Cardiac muscle cell (in vitro differentiated cells and primary cell): Measurements from ENCODE around the gene DNHD1. TPM values are rescaled to one million over a fixed set of nuclear protein-coding genes. Genes with fewer than 3 reads are reported as not detected.

ENCODE experiments used
- DNase-seq, 2 donors: peaks; one replicate each; pipeline versions ENCODE4 v3.0.0 to v3.0.0-alpha.2; 2010 to 2017; ENCODE audit warnings: low read depth in 1 of 2, low spot score in 1 of 2
- H3K27ac ChIP-seq: fragments of 200-600 bp; sonication (generic); 2 replicates; pipeline ENCODE4 v1.5.1; 2016
- H3K27me3 ChIP-seq: fragments of 200-600 bp; sonication (generic); 2 replicates; pipeline ENCODE4 v1.6.0; 2016; ENCODE audit warnings: control low read depth
- H3K36me3 ChIP-seq: fragments of 200-600 bp; sonication (generic); 2 replicates; pipeline ENCODE4 v1.5.1; 2016; ENCODE audit warnings: control low read depth
- H3K4me1 ChIP-seq: fragments of 200-600 bp; sonication (generic); 2 replicates; pipeline ENCODE4 v1.8.1; 2017; ENCODE audit warnings: low read depth, mild to moderate bottlenecking, mixed run types
- H3K4me3 ChIP-seq: fragments of 200-600 bp; sonication (generic); 2 replicates; pipeline ENCODE4 v1.5.1; 2016; ENCODE audit warnings: mild to moderate bottlenecking
- H3K9me3 ChIP-seq: fragments of 200-600 bp; sonication (generic); 2 replicates; pipeline ENCODE4 v1.5.1; 2017; ENCODE audit warnings: low read depth, mild to moderate bottlenecking, control low read depth
- polyA plus RNA-seq: library from polyadenylated mRNA; unstranded; fragments of >200 nt; fragmentation: Nextera tagmentation; extraction: Ambion mirVana; gene quantifications from 2 replicates; pipeline ENCODE4 v1.2.1, GENCODE V29; 2016
- total RNA-seq: library from RNA; depleted of rRNA; stranded (reverse); fragments of >200 nt; gene quantifications from 2 replicates; pipeline ENCODE4 v1.2.3, GENCODE V29; 2016
- TF ChIP-seq, protein P1 (sequence below): IDR thresholded peaks from 2 replicates; pipeline ENCODE4 v1.5.1; 2012; ENCODE audit warnings: low read depth, mild to moderate bottlenecking, low read length

Gene DNHD1
- total and polyA plus RNA-seq, 2 experiments from 2014 or later: 8.8 to 24.5 TPM

DNA sequence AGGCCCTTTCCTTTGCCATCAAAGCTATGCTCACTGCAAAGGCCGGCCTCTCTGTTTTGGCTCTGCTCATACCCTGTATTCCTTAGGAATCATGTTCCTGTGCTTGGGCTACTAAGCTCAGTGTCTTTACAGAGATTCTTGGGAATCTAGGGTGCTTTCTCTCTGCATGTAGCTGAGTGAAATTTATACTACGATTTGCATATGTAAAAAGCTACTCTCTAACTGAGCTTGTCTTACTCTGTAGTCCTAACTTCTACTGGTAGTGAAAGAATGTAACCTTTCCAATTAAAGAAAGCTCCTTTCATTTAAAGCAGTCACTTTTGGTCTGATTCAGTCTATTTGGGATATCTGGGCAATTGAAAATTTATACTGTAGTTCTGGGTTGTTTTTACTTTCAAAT, 32.2 kb downstream of the DNHD1 start:
- Histone ChIP-seq H3K27ac (no peak overlapping the region), H3K4me3 (no peak overlapping the region), H3K9me3 (no peaks in the 10 kb centered on the region), H3K4me1 (no peaks in the 10 kb centered on the region), H3K36me3 (peaks cover 7% of the 10 kb centered on the region), H3K27me3 (no peaks in the 10 kb centered on the region)
- no peak for DNase-seq
- TF ChIP-seq, protein P1, sequence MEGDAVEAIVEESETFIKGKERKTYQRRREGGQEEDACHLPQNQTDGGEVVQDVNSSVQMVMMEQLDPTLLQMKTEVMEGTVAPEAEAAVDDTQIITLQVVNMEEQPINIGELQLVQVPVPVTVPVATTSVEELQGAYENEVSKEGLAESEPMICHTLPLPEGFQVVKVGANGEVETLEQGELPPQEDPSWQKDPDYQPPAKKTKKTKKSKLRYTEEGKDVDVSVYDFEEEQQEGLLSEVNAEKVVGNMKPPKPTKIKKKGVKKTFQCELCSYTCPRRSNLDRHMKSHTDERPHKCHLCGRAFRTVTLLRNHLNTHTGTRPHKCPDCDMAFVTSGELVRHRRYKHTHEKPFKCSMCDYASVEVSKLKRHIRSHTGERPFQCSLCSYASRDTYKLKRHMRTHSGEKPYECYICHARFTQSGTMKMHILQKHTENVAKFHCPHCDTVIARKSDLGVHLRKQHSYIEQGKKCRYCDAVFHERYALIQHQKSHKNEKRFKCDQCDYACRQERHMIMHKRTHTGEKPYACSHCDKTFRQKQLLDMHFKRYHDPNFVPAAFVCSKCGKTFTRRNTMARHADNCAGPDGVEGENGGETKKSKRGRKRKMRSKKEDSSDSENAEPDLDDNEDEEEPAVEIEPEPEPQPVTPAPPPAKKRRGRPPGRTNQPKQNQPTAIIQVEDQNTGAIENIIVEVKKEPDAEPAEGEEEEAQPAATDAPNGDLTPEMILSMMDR: no peak

- Histone ChIP-seq H3K27ac (no peak overlapping the region), H3K4me1 (no peaks in the 10 kb centered on the region), H3K4me3 (no peak overlapping the region), H3K36me3 (peaks cover 13% of the 10 kb centered on the region), H3K27me3 (no peaks in the 10 kb centered on the region), H3K9me3 (no peaks in the 10 kb centered on the region)
- TF ChIP-seq, protein P1: no peak
- no peak for DNase-seq
These were observed 33.8 kb downstream of the DNHD1 start for GRCh38 chr11:6530848-6531247.

DNA sequence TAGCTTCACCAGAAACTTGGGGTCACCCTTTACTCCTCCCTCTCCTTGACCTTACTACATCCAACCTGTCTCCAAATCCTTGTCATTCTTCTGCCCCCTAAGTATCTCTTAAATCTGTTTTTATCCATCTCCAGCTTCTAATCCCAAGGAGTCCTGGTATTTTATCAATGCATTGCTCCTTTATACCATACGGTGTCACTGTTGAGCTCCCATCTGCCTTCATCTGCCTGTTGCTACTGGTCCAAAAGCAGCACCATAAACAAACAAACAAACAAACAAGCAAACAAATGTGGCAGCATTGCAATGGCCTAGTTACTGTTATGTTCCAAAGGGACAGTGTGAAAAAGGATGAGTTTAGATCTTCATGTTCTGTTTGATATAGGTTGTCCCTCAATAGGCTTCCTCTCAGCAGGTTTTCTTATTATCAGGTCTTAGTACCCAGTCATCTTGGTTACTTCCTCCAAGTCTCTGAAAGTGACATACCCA, 34.2 kb downstream of the DNHD1 start:
- H3K27ac ChIP-seq: no peak overlapping the region
- no peaks in the 10 kb centered on the region for H3K4me1 ChIP-seq
- H3K9me3 ChIP-seq: no peaks in the 10 kb centered on the region
- TF ChIP-seq, protein P1: peak; percentile 84
- H3K4me3 ChIP-seq: no peak overlapping the region
- peaks cover 13% of the 10 kb centered on the region for H3K36me3 ChIP-seq
- no peaks in the 10 kb centered on the region for H3K27me3 ChIP-seq
- peak; percentile 40 to 64 for DNase-seq

- no peak overlapping the region for H3K4me3 ChIP-seq
- H3K4me1 ChIP-seq: no peaks in the 10 kb centered on the region
- TF ChIP-seq, protein P1: no peak
- H3K27ac ChIP-seq: no peak overlapping the region
- H3K36me3 ChIP-seq: peaks cover 6% of the 10 kb centered on the region
- H3K27me3 ChIP-seq: no peaks in the 10 kb centered on the region
- DNase-seq: peak in 1 of 2 donors; percentile 10
- no peaks in the 10 kb centered on the region for H3K9me3 ChIP-seq
These were observed 41.4 kb downstream of the DNHD1 start for GRCh38 chr11:6538456-6538855.

- DNase-seq: no peak
- Histone ChIP-seq H3K27ac (no peak overlapping the region), H3K4me1 (no peaks in the 10 kb centered on the region), H3K9me3 (no peaks in the 10 kb centered on the region), H3K4me3 (no peak overlapping the region), H3K36me3 (peaks cover 6% of the 10 kb centered on the region), H3K27me3 (no peaks in the 10 kb centered on the region)
- TF ChIP-seq, protein P1: no peak
These were observed 41.9 kb downstream of the DNHD1 start for GRCh38 chr11:6538945-6539344.
